Measurements from ENCODE around the gene USP17L11. TPM values are rescaled to one million over a fixed set of nuclear protein-coding genes. Genes with fewer than 3 reads are reported as not detected.
"Not testable (repeated sequence)": the region's sequence is repeated elsewhere in the genome, so short reads cannot be mapped to it uniquely, and the experiment has no call there.

The USP17L11 gene, protein sequence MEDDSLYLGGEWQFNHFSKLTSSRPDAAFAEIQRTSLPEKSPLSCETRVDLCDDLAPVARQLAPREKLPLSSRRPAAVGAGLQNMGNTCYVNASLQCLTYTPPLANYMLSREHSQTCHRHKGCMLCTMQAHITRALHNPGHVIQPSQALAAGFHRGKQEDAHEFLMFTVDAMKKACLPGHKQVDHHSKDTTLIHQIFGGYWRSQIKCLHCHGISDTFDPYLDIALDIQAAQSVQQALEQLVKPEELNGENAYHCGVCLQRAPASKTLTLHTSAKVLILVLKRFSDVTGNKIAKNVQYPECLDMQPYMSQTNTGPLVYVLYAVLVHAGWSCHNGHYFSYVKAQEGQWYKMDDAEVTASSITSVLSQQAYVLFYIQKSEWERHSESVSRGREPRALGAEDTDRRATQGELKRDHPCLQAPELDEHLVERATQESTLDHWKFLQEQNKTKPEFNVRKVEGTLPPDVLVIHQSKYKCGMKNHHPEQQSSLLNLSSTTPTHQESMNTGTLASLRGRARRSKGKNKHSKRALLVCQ
- total RNA-seq = not detected

DNA sequence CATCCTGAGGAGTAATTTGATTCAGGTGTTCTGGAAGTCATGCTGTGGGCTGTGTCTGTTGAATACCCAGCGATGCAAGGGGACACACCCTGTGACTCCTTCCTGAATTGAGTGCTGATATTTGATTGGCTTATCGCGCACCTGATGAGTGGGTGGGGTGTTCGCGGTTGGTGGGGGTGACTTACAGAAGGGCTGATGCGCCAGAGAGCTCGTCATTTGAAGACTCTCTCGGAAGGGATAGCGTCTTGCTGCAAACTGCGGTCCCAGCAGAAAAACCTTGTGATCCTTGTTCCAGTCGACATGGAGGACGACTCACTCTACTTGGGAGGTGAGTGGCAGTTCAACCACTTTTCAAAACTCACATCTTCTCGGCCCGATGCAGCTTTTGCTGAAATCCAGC, at the start of gene USP17L11:
Gene USP17L11, plus strand, starts transcription at position 301 of the 400 bp plus-strand sequence. Its CDS starts 0 bp downstream, at position 301.
- not testable (repeated sequence) for DNase-seq

DNA sequence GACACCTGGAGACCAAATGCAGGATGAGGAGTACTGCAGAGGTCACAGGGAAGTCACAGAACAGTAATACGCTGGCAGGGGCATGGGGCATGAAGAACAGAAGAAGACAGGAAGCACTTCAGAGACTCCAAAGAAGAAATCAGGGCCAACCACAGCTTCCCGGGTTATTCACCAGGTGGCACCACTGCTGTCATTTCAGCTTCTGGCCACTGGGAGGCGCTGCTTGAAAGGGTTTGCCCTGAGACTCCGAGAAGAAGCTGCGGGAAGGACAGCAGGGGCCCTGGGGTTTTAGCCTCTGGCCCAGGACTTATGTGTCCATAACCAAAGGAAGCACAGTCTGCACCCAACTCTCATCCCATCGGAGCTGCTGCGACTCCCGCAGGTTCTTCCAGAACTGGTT, 49.2 kb upstream of the USP17L11 start:
- DNase-seq = peak; percentile 52

GRCh38 chr4:9169791-9170459, 45.3 kb upstream of the USP17L11 start, which contains the start of gene FAM90A26:
FAM90A26 (plus strand) TSS chr4:9170409; CDS start chr4:9173173, 2,764 bp downstream.
- not testable (repeated sequence) for DNase-seq

DNA sequence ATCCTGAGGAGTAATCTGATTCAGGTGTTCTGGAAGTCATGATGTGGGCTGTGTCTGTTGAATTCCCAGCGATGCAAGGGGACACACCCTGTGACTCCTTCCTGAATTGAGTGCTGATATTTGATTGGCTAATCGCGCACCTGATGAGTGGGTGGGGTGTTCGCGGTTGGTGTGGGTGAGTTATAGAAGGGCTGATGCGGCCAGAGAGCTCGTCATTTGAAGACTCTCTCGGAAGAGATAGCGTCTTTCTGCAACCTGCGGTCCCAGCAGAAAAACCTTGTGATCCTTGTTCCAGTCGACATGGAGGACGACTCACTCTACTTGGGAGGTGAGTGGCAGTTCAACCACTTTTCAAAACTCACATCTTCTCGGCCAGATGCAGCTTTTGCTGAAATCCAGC, 4.8 kb upstream of the USP17L11 start, which contains the start of gene USP17L10:
Gene USP17L10, plus strand, starts transcription at position 301 of the 400 bp plus-strand sequence. Its CDS starts 0 bp downstream, at position 301.
- DNase-seq = not testable (repeated sequence)

DNA sequence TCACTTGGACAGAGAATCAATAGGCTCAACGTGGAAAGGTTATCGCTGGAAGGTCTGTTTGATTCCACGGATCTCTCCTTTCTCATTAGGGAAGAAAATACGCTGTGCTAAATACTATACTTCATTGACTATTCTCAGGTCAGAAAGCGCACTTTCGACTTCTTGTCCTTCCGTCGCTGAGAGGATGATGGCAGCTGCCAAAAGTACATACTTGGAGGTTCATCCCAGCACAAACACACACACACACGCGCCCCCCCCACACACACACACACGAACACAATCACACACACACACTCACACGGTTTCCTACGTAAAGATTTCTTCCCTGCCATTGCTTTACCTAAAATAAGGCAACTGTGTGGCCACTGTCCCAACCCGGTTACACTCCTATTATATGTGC, 504 bp upstream of the USP17L11 start:
- DNase-seq = not testable (repeated sequence)

- not testable (repeated sequence) for DNase-seq
Measured at GRCh38 chr4:9219852-9220251, 4.6 kb downstream of the USP17L11 start, which contains the start of gene USP17L12. USP17L12 (plus strand) TSS chr4:9220152; CDS start chr4:9220152, 0 bp downstream.

DNA sequence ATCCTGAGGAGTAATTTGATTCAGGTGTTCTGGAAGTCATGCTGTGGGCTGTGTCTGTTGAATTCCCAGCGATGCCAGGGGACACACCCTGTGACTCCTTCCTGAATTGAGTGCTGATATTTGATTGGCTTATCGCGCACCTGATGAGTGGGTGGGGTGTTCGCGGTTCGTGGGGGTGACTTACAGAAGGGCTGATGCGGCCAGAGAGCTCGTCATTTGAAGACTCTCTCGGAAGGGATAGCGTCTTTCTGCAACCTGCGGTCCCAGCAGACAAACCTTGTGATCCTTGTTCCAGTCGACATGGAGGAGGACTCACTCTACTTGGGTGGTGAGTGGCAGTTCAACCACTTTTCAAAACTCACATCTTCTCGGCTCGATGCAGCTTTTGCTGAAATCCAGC, 9.4 kb downstream of the USP17L11 start, which contains the start of gene USP17L13:
Gene USP17L13, plus strand, starts transcription at position 301 of the 400 bp plus-strand sequence. Its CDS starts 0 bp downstream, at position 301.
- not testable (repeated sequence) for DNase-seq

GRCh38 chr4:9230249-9230648, 15.0 kb downstream of the USP17L11 start:
- not testable (repeated sequence) for DNase-seq

DNA sequence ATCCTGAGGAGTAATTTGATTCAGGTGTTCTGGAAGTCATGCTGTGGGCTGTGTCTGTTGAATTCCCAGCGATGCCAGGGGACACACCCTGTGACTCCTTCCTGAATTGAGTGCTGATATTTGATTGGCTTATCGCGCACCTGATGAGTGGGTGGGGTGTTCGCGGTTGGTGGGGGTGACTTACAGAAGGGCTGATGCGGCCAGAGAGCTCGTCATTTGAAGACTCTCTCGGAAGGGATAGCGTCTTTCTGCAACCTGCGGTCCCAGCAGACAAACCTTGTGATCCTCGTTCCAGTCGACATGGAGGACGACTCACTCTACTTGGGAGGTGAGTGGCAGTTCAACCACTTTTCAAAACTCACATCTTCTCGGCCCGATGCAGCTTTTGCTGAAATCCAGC, 18.9 kb downstream of the USP17L11 start, which contains the start of gene USP17L15:
Gene USP17L15, plus strand, starts transcription at position 301 of the 400 bp plus-strand sequence. Its CDS starts 0 bp downstream, at position 301.
- not testable (repeated sequence) for DNase-seq

- DNase-seq = not testable (repeated sequence)
Measured at GRCh38 chr4:9238461-9238860, 23.3 kb downstream of the USP17L11 start.

DNA sequence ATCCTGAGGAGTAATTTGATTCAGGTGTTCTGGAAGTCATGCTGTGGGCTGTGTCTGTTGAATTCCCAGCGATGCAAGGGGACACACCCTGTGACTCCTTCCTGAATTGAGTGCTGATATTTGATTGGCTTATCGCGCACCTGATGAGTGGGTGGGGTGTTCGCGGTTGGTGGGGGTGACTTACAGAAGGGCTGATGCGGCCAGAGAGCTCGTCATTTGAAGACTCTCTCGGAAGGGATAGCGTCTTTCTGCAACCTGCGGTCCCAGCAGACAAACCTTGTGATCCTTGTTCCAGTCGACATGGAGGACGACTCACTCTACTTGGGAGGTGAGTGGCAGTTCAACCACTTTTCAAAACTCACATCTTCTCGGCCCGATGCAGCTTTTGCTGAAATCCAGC, 28.4 kb downstream of the USP17L11 start, which contains the start of gene USP17L17:
Gene USP17L17, plus strand, starts transcription at position 301 of the 400 bp plus-strand sequence. Its CDS starts 0 bp downstream, at position 301.
- DNase-seq = not testable (repeated sequence)

- DNase-seq = not testable (repeated sequence)
Measured at GRCh38 chr4:9247953-9248680, 32.9 kb downstream of the USP17L11 start, which contains the start of gene USP17L18. USP17L18 (plus strand) TSS chr4:9248630; CDS start chr4:9248630, 0 bp downstream.

DNA sequence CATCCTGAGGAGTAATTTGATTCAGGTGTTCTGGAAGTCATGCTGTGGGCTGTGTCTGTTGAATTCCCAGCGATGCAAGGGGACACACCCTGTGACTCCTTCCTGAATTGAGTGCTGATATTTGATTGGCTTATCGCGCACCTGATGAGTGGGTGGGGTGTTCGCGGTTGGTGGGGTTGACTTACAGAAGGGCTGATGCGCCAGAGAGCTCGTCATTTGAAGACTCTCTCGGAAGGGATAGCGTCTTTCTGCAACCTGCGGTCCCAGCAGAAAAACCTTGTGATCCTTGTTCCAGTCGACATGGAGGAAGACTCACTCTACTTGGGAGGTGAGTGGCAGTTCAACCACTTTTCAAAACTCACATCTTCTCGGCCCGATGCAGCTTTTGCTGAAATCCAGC, 37.9 kb downstream of the USP17L11 start, which contains the start of gene USP17L19:
Gene USP17L19, plus strand, starts transcription at position 301 of the 400 bp plus-strand sequence. Its CDS starts 0 bp downstream, at position 301.
- not testable (repeated sequence) for DNase-seq

DNA sequence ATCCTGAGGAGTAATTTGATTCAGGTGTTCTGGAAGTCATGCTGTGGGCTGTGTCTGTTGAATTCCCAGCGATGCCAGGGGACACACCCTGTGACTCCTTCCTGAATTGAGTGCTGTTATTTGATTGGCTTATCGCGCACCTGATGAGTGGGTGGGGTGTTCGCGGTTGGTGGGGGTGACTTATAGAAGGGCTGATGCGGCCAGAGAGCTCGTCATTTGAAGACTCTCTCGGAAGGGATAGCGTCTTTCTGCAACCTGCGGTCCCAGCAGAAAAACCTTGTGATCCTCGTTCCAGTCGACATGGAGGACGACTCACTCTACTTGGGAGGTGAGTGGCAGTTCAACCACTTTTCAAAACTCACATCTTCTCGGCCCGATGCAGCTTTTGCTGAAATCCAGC, 42.6 kb downstream of the USP17L11 start, which contains the start of gene USP17L20:
Gene USP17L20, plus strand, starts transcription at position 301 of the 400 bp plus-strand sequence. Its CDS starts 0 bp downstream, at position 301.
- DNase-seq = not testable (repeated sequence)

DNA sequence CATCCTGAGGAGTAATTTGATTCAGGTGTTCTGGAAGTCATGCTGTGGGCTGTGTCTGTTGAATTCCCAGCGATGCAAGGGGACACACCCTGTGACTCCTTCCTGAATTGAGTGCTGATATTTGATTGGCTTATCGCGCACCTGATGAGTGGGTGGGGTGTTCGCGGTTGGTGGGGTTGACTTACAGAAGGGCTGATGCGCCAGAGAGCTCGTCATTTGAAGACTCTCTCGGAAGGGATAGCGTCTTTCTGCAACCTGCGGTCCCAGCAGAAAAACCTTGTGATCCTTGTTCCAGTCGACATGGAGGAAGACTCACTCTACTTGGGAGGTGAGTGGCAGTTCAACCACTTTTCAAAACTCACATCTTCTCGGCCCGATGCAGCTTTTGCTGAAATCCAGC, 47.4 kb downstream of the USP17L11 start, which contains the start of gene USP17L21:
Gene USP17L21, plus strand, starts transcription at position 301 of the 400 bp plus-strand sequence. Its CDS starts 0 bp downstream, at position 301.
- DNase-seq = not testable (repeated sequence)
